Measurements from ENCODE around the gene ADAMTS12. TPM values are rescaled to one million over a fixed set of nuclear protein-coding genes. Genes with fewer than 3 reads are reported as not detected.
"Not testable (repeated sequence)": the region's sequence is repeated elsewhere in the genome, so short reads cannot be mapped to it uniquely, and the experiment has no call there.

Gene ADAMTS12
- total RNA-seq, 1 donor from 2014 or later: 26.8 TPM

DNA sequence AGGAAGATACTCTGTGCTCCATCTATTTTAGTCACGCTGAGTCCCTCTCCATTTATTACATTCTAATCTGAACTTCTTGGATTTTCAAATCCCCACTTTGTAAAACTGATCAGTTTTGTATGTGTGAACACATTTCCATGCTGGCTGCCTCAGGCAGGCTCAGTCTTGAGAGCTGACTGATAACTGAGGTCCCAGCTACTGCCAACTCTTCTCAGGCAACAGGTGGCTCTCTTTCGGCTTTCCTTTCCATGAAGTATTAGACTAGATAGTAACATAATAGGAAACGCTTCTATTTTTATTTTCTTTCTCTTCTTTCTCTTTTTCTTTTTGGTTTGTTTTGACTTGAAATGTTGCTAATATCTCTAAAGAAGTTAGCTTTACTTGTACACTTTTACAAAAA, 312.6 kb downstream of the ADAMTS12 start:
- no peak for DNase-seq

DNA sequence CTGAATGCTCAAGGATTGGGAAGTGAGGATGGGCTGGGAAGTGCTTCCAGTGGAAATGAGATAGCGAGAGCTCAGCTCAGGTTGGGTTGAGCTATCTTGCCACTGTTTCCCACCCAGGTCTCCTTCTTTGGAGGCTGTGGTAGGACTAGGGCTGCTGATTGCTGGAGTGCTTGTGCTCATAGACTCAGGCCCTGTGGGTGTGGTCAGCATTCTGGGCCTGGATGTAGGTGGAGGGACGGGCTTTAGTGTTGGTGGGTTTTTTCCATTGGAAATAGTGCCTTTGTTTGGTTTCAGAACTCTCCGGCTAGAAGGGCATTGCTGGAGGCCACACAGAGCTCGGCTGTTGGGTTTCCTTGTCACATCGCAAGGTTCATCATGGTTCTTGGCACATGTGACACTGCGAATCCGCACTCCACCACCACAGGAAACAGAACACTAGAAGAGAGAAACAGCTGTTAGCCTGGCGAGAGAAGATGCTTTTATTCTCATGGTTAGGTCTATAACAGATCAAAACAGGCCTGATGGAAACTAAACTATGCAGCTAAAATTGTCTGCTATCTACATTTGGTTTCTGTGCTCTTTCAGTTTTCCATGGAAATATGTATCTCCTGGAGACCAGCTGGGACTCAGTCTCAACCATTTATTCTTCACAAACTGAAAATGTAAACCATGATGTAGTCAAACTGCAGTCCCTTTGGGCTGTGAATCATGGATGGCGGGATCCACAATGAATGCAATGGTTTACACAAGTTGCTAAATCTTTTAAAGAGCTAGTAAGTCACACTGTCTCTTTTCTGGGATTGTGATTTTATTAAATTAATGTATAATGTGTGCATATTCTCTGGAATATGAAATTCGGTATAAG, 314.8 kb downstream of the ADAMTS12 start:
- DNase-seq: no peak

GRCh38 chr5:33565324-33565723, 326.5 kb downstream of the ADAMTS12 start:
- DNase-seq: peak; percentile 48

GRCh38 chr5:33563983-33564908, 327.5 kb downstream of the ADAMTS12 start:
- DNase-seq: no peak

DNA sequence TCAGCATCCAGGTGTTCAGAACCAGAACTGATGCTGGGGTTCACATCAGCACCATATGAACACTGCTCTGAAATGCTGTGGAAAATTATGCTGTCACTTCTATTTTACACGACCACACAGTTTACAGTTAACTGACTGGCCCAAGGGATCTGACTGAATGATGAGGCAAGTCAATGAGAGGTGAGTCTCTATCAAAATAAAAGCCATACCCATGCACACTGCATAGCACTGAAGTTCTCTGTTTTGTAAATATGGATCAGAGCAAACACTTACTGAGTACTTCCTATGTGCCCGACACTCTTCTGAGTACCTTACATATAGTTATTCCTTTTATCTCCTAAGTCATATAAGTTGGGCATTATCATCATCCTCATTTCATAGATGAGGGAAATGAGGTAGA, 328.3 kb downstream of the ADAMTS12 start:
- no peak for DNase-seq

DNA sequence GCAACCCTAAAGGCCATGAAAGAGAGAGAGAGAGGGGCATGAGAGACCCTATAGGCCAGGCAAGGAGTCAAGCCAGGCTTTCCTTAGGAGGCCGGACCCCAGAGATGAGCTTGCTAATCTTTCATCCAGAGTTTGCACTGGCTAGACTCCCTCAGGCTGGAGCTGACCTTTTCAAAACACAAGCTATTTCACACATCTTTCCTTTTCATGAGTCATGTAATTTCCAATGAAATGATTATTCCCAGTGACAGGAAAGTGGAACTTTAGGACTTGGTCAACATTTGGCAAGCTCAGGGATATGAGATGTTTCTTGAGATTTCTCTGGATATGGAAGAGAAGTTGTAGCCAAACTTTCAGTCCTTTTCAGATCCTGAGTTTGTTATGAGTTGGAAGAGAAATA, 333.3 kb downstream of the ADAMTS12 start:
- DNase-seq: no peak

- no peak for DNase-seq
These were observed 334.2 kb downstream of the ADAMTS12 start for GRCh38 chr5:33557605-33558004.

DNA sequence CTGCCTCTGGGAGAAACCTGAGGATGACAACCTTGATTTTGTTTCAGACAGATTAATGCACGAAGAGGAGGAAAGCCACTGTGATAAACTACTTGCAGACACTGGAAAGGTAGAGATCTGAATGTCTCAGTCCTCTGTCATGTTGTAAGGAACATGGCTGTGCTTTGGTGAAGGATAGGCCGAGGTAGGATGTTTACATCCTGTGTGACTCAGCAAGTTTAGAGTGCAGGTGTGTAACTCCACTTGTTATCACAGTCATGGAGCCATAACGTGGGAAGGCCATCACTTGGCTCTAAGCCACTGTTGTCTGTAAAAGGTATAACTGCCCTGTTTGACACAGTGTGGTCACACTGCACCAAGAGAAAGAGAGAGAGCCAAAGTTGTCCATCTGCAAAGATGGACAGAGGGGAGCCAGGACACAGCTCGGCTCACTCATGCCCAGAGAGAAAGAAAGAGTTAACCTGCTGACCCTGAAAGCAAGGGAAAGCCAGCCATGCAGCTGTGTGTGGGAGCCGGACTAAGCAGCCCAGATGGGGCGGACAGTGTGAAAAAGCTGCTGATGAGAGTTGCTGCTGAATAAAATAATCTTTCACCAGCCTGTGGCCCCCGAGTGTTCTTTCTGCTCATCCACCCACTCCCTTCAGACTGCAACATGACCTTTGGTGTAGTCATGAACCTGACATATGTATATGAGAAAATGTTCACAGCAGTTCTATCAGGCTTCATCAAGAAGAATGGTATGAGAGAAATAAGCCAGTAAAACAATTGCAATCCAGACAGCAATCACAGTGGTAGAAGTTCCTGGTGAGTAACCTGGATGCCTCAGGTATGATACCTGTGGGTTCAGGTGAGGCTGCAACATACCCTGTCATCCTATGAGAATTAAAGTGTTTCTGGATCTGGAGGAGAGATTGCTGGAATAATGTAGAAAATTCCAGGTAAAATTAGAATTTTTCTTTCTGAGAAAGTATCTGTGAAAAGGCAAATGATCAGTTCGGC, 335.2 kb downstream of the ADAMTS12 start:
- DNase-seq: no peak

DNA sequence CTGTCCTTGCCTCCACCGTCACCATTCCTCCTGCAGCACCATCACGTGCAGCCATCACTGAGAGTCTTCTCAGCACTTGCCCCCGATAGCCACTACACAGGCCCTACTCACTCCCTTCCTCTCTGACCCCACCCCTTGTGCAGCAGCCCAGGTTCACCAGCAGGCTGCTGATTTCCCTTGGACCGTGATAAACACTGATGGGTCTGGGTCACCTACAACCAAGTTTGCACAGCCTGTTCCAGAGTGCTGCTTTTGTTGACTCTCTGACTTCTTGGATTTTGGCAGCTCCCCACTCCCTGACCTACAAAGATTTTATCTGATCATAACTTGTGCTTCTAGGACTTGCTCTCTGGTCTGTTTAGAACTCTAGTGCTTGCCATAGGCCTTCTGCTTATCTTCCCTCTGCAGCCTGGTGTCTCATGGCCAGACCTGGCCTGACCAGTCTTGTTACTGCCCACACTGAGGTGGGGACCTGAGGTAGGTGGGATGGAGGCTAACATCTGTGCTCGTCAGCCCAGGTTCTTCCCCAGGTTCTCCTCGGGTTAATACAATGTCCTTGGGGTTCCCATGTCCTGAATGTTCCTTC, 341.7 kb downstream of the ADAMTS12 start:
- DNase-seq: no peak

DNA sequence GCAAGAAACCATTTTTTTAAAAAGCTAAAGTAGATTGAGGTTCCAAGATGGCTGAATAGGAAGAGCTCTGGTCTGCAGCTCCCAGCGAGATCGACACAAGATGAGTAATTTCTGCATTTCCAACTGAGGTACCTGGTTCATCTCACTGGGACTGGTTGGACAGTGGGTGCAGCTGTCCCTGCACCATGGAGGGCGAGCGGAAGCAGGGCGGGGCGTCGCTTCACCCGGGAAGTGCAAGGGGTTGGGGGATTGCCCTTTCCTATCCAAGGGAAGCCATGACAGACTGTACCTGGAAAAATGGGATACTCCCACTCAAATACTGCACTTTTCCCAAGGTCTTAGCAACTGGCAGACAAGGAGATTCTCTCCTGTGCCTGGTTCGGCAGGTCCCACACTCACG, 352.0 kb downstream of the ADAMTS12 start:
- not testable (repeated sequence) for DNase-seq

DNA sequence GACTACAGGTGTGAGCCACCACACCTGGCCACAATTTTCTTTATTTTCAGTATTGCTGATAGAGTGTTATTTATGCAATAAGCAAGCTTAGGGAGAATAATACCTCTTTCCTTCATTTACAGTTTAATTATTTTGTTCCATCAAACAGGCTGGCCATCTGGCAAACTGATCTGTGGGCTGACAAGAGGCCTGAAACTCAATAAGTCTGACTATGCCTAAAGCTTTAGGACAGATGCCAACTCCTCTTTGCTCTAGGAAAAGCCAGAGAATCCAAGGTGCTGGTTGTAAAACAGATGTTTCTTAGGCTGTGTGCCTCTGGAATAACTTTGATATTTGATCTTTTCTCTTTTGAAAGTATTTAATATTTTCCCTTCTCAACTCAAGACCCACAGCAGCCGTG, 352.6 kb downstream of the ADAMTS12 start:
- DNase-seq: no peak

DNA sequence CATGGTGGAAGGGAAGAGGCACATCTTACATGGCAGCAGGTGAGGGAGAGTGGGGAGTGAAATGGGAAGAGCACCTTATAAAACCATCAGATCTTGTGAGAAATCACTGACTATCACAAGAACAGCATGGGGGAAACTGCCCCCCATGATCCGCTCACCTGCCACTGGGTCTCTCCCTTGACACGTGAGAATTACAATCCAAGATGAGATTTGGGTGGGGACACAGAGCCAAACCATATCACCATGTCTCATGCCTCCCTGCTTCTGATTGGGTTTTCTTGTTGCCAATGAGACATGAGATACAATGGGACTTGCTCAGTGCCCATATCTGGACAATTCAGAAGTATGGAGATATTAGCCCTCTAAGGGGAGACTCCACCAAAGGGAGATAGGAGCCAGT, 353.6 kb downstream of the ADAMTS12 start:
- DNase-seq: no peak

- no peak for DNase-seq
These were observed 354.6 kb downstream of the ADAMTS12 start for GRCh38 chr5:33537240-33537639.

GRCh38 chr5:33536802-33537201, 355.0 kb downstream of the ADAMTS12 start:
- DNase-seq: no peak

GRCh38 chr5:33531824-33532223, 360.0 kb downstream of the ADAMTS12 start:
- DNase-seq: no peak

DNA sequence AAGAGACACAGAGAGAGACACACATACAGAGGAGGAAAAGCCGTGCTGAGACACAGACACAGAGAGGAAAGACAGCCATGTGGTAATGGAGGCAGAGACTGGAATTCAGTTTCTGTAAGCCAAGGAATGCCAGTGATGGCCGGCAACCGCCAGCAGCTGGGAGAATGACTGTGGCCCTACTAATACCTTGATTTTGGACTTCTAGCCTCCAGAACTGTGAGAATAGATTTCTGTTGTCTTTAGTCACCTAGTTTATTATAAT, 360.8 kb downstream of the ADAMTS12 start:
- no peak for DNase-seq

- DNase-seq: no peak
These were observed 361.4 kb downstream of the ADAMTS12 start for GRCh38 chr5:33530183-33531036.

DNA sequence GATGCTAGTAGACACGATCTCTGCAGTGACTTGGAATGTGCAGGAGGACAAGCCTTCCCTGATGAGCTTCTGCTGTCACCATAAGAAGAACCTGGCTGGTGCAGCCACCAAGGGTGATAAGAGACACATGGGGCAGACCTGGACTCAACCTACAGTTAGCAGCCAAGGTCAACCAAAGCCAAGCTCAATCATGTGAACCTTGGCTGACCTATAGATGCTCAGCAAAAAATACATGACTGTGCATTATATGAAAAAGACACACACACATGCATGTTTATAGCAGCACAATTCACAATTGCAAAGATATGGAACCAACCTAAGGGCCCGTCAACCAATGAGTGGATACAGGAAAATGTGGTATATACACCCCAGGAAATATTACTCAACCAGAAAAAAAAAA, 364.1 kb downstream of the ADAMTS12 start:
- DNase-seq: no peak

DNA sequence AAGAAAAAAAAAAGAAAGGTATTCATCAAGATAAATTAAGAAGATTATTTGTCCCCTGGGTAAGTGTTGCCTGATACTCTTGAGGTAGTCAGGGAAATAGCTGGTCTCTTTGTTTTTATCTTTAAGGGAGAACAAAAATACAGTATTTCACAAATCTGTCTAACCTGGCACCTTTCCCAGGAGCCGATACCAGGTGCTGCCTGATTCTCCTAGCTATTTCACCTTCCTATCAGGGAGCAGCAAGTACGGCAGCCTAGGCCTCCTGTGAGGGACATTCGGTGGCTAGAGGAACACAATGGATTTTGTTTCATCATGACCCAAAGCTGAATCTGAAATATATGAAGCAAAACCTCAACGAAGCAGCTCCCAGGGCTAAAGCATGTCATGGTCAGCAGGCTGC, 365.0 kb downstream of the ADAMTS12 start:
- no peak for DNase-seq

DNA sequence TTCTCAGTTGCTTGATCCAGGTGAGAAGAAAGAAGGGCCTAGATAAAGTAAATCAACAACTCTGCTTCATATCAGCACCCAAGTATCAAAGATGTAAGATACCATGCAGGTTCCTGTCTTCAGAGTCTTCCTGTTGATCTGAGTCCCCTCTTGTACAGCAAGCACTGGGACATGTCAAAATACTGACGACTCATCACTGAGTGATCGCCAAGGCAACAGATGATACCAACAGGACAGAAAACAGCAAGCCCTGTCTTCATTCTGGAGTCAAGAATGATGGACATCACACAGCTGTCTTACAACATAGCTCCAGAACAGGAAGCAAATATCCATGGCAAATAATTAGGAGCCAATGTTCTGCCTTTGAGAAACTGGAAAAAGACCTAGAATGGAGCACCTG, 367.3 kb downstream of the ADAMTS12 start:
- no peak for DNase-seq

DNA sequence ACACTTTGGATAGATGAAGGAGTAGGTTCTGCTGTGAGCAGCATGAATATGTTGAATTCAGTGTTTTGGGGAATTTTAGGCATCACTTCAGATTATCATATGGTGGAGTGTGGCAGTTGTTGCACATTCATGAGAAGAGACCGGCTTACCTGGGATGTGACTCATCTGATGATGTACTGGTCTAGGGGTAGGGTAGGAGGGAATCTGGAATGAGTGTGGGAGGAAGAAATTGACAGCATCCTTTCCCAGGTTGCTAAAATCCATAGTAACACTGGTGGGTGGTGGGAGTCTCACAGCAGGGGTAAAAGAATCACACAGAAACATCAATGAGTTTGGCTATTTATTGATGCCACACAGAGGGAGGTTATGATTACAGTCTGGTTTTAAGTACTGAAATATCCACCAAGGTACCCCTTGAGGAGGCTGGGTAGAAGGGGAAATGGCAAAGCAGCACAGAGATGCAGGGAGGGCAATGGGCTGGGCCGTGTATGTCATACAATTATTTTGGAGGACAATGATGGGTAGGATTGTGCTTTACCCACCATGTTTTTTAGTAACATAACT, 368.5 kb downstream of the ADAMTS12 start:
- DNase-seq: no peak
